HCT116 (cell line): ENCODE measurements around the gene PDRG1. TPM values are rescaled to one million over a fixed set of nuclear protein-coding genes. Genes with fewer than 3 reads are reported as not detected.

ENCODE experiments used
- ATAC-seq: fragments of 200-7000 bp; cut with Tn5 transposase; 2 replicates; pipeline ENCODE4 v1.9.1; 2020; ENCODE audit warnings: mild to moderate bottlenecking, moderate library complexity
- BruUV-seq: library from RNA; stranded (reverse); fragments of 400-500 nt; replicated peaks from 2 replicates; lab custom pipeline; 2021; lab: Mats Ljungman, UMichigan
- CTCF ChIA-PET: fragments of 300-600 bp; sonication (Branson Sonifier 250); formaldehyde crosslinking; loops from one replicate; lab custom pipeline; 2021; ENCODE audit warnings: antibody characterized with exemption; lab: Charles Lee
- POLR2A ChIA-PET: fragments of 300-600, 350-600 bp; sonication (Branson Sonifier 250); formaldehyde crosslinking; loops from one replicate; lab custom pipeline; 2021; ENCODE audit warnings: antibody characterized with exemption; lab: Charles Lee
- RAD21 ChIA-PET, 2 experiments: fragments of 300-600 bp; sonication (Branson Sonifier 250); formaldehyde crosslinking; loops; one replicate each; lab custom pipeline; 2023; ENCODE audit warnings: low total read pairs in 2 of 2; ENCODE audit not compliant: uncharacterized antibody in 2 of 2, unreplicated experiment in 2 of 2, low non-redundant PET in 1 of 2; lab: Charles Lee
- DNase-seq: peaks from one replicate; pipeline ENCODE4 v3.0.0-alpha.2; 2010; ENCODE audit warnings: low read depth, low spot score
- H2AFZ ChIP-seq: fragments of 200-600 bp; shearing (Covaris generic), sonication (generic); 2 replicates; pipeline ENCODE4 v1.6.1; 2017; ENCODE audit warnings: low read depth, mixed run types, mixed read lengths, antibody characterized with exemption, low read length; ENCODE audit not compliant: poor library complexity, severe bottlenecking
- H3K27ac ChIP-seq: 2 replicates; pipeline ENCODE4 v1.5.1; 2012; ENCODE audit warnings: low read depth, low read length
- H3K27me3 ChIP-seq: fragments of 200-600 bp; sonication (generic); 2 replicates; pipeline ENCODE4 v1.6.1; 2016; ENCODE audit warnings: mixed run types, low read length, mixed read lengths; ENCODE audit not compliant: insufficient read depth
- H3K36me3 ChIP-seq, 2 experiments: fragments of 200-500 bp in 1 of 2; fragments of 200-600 bp in 1 of 2; sonication (Bioruptor generic) in 1 of 2; sonication (generic) in 1 of 2; 2 replicates each; pipeline versions ENCODE4 v1.5.1 to v1.6.1; 2014 to 2016; ENCODE audit warnings: low read length in 2 of 2, inconsistent platforms in 1 of 2, mixed read lengths in 1 of 2, mixed run types in 1 of 2; ENCODE audit not compliant: insufficient read depth in 2 of 2, control insufficient read depth in 1 of 2
- H3K4me1 ChIP-seq, 2 experiments: fragments of 200-600 bp in 1 of 2; sonication (generic) in 1 of 2; 2 replicates each; pipeline versions ENCODE4 v1.5.1 to v1.6.1; 2012 to 2017; ENCODE audit warnings: low read length in 2 of 2, inconsistent platforms in 1 of 2, mild to moderate bottlenecking in 1 of 2, mixed read lengths in 1 of 2, mixed run types in 1 of 2, moderate library complexity in 1 of 2; ENCODE audit not compliant: insufficient read depth in 2 of 2, control insufficient read depth in 1 of 2
- H3K4me2 ChIP-seq: fragments of 200-600 bp; sonication (generic); 2 replicates; pipeline ENCODE4 v1.6.1; 2017; ENCODE audit warnings: mixed run types, low read length, mixed read lengths
- H3K4me3 ChIP-seq, 2 experiments: fragments of 200-600 bp in 1 of 2; sonication (generic) in 1 of 2; replicated peaks in 1 of 2; 2 replicates each; pipeline ENCODE4 v1.5.1; 2011 to 2016; ENCODE audit warnings: low read length in 2 of 2, control low read depth in 1 of 2, low read depth in 1 of 2, mild to moderate bottlenecking in 1 of 2, mixed read lengths in 1 of 2, mixed run types in 1 of 2
- H3K79me2 ChIP-seq: fragments of 200-600 bp; sonication (generic); 2 replicates; pipeline ENCODE4 v1.6.1; 2017; ENCODE audit warnings: mild to moderate bottlenecking, mixed run types, low read length, moderate library complexity, mixed read lengths; ENCODE audit not compliant: insufficient read depth
- H3K9ac ChIP-seq: fragments of 200-600 bp; sonication (generic); 2 replicates; pipeline ENCODE4 v1.6.1; 2016; ENCODE audit warnings: low read length, mixed read lengths
- H3K9me2 ChIP-seq: fragments of 200-600 bp; sonication (generic), shearing (Covaris generic); 2 replicates; pipeline ENCODE4 v1.6.1; 2017; ENCODE audit warnings: mixed run types, mild to moderate bottlenecking, moderate library complexity; ENCODE audit not compliant: insufficient read depth
- H3K9me3 ChIP-seq, 2 experiments: fragments of 200-500 bp in 1 of 2; fragments of 200-600 bp in 1 of 2; sonication (Bioruptor generic) in 1 of 2; sonication (generic) in 1 of 2; 2 replicates each; pipeline ENCODE4 v1.6.1; 2014 to 2017; ENCODE audit warnings: low read length in 2 of 2, mixed read lengths in 2 of 2, inconsistent platforms in 1 of 2, low read depth in 1 of 2, mild to moderate bottlenecking in 1 of 2, mixed run types in 1 of 2, moderate library complexity in 1 of 2; ENCODE audit not compliant: control insufficient read depth in 1 of 2, insufficient read depth in 1 of 2
- H4K20me1 ChIP-seq: fragments of 200-600 bp; sonication (generic), shearing (Covaris generic); 2 replicates; pipeline ENCODE4 v1.6.1; 2017; ENCODE audit warnings: mixed run types, mild to moderate bottlenecking, moderate library complexity; ENCODE audit not compliant: insufficient read depth
- CBX3 ChIP-seq: IDR thresholded peaks from 2 replicates; pipeline ENCODE4 v1.6.1; 2012; ENCODE audit warnings: low read depth
- ELF1 ChIP-seq: IDR thresholded peaks from 2 replicates; pipeline ENCODE4 v1.6.1; 2012; ENCODE audit warnings: low read depth, borderline replicate concordance
- EZH2 ChIP-seq: fragments of 200-600 bp; sonication (generic); IDR thresholded peaks from 2 replicates; pipeline ENCODE4 v1.6.1; 2017; ENCODE audit warnings: antibody characterized with exemption, mixed run types
- JUND ChIP-seq: IDR thresholded peaks from 2 replicates; pipeline ENCODE4 v1.6.1; 2012
- TCF7L2 ChIP-seq: IDR thresholded peaks from 2 replicates; pipeline ENCODE4 v1.7.0; 2011; ENCODE audit warnings: borderline replicate concordance, inconsistent platforms; ENCODE audit not compliant: insufficient read depth, insufficient read length; ENCODE audit errors: extremely low read depth
- YY1 ChIP-seq: IDR thresholded peaks from 2 replicates; pipeline ENCODE4 v1.6.1; 2011; ENCODE audit warnings: low read length, low read depth, moderate library complexity, mild to moderate bottlenecking; ENCODE audit not compliant: insufficient replicate concordance; ENCODE audit errors: extremely low read depth
- intact Hi-C: fragments of 100-400 bp; cut with micrococcal nuclease; formaldehyde crosslinking; loops from 2 replicates; pipeline ENCODE4 v1.10.0; 2022
- total RNA-seq: library from RNA; stranded (reverse); gene quantifications from one replicate; pipeline ENCODE4 v1.2.1, GENCODE V29; 2021; ENCODE audit not compliant: unreplicated experiment
- TF ChIP-seq, protein P1 (sequence below), 3 experiments: fragments of 200-600 bp in 1 of 3; sonication (generic) in 1 of 3; IDR thresholded peaks in 2 of 3; conservative IDR thresholded peaks in 1 of 3; 2 replicates each; pipeline ENCODE4 v1.5.1; 2012 to 2017; ENCODE audit warnings: low read depth in 2 of 3, low read length in 2 of 3, antibody characterized with exemption in 1 of 3, borderline replicate concordance in 1 of 3, control low read depth in 1 of 3, mild to moderate bottlenecking in 1 of 3, mixed read lengths in 1 of 3, mixed run types in 1 of 3, moderate library complexity in 1 of 3; ENCODE audit not compliant: insufficient read depth in 1 of 3
- TF ChIP-seq, protein P2 (sequence below): IDR thresholded peaks from 2 replicates; pipeline ENCODE4 v1.6.1; 2012; ENCODE audit warnings: low read depth

Gene PDRG1
- total RNA-seq, 1 experiment from 2014 or later: 18.7 TPM

GRCh38 chr20:31920275-31920855 is 31.5 kb downstream of the PDRG1 start:
- no peaks in the 10 kb centered on the region for H3K9me3 ChIP-seq
- H3K9ac ChIP-seq: no peak overlapping the region
- no peaks in the 10 kb centered on the region for H3K79me2 ChIP-seq
- ChIA-PET CTCF (interaction anchor here (2.0 kb wide), 1 partner anchor 32 kb away, joined by 6 read pairs; the partner anchor contains the start of gene PDRG1), POLR2A (no interaction called here), RAD21 (interaction anchor here in 1 of 2 experiments (0.6 kb wide), 1 partner anchor 67 kb away, joined by 3 read pairs; no protein-coding TSS in a partner anchor)
- DNase-seq: no peak
- H4K20me1 ChIP-seq: no peaks in the 10 kb centered on the region
- no peak for TF ChIP-seq CBX3
- TF ChIP-seq, protein P1, sequence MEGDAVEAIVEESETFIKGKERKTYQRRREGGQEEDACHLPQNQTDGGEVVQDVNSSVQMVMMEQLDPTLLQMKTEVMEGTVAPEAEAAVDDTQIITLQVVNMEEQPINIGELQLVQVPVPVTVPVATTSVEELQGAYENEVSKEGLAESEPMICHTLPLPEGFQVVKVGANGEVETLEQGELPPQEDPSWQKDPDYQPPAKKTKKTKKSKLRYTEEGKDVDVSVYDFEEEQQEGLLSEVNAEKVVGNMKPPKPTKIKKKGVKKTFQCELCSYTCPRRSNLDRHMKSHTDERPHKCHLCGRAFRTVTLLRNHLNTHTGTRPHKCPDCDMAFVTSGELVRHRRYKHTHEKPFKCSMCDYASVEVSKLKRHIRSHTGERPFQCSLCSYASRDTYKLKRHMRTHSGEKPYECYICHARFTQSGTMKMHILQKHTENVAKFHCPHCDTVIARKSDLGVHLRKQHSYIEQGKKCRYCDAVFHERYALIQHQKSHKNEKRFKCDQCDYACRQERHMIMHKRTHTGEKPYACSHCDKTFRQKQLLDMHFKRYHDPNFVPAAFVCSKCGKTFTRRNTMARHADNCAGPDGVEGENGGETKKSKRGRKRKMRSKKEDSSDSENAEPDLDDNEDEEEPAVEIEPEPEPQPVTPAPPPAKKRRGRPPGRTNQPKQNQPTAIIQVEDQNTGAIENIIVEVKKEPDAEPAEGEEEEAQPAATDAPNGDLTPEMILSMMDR (IDR thresholded peaks at IDR 0.05 in 2 of 3, conservative IDR thresholded peaks at IDR 0.05 in 1 of 3; ENCODE audit: borderline replicate concordance in 1 of 3, insufficient read depth in 1 of 3, low read depth in 2 of 3, low read length in 2 of 3): no peak
- TF ChIP-seq YY1: no peak
- H3K4me2 ChIP-seq: no peak overlapping the region
- H3K9me2 ChIP-seq: no peaks in the 10 kb centered on the region
- H2AFZ ChIP-seq: no peak overlapping the region
- BruUV-seq: no TSS peak
- no peaks in the 10 kb centered on the region for H3K4me1 ChIP-seq
- no peaks in the 10 kb centered on the region for H3K27me3 ChIP-seq
- H3K4me3 ChIP-seq: no peak overlapping the region
- intact Hi-C loops: no loop called here
- H3K27ac ChIP-seq: no peak overlapping the region
- peak; percentile 53; the same call in 1 of the 2 replicates for ATAC-seq
- no peaks in the 10 kb centered on the region for H3K36me3 ChIP-seq

GRCh38 chr20:31919410-31920155 is 32.3 kb downstream of the PDRG1 start:
- Histone ChIP-seq H4K20me1 (no peaks in the 10 kb centered on the region), H3K4me2 (no peak overlapping the region), H3K27ac (no peak overlapping the region), H3K79me2 (no peaks in the 10 kb centered on the region), H3K4me3 (no peak overlapping the region), H3K9ac (no peak overlapping the region), H2AFZ (no peak overlapping the region), H3K9me2 (no peaks in the 10 kb centered on the region), H3K9me3 (no peaks in the 10 kb centered on the region), H3K27me3 (no peaks in the 10 kb centered on the region), H3K36me3 (no peaks in the 10 kb centered on the region), H3K4me1 (no peaks in the 10 kb centered on the region)
- ChIA-PET RAD21 (interaction anchor here in 1 of 2 experiments (0.6 kb wide), 1 partner anchor 66 kb away, joined by 3 read pairs; no protein-coding TSS in a partner anchor), POLR2A (no interaction called here), CTCF (interaction anchor here (2.0 kb wide), 1 partner anchor 33 kb away, joined by 6 read pairs; the partner anchor contains the start of gene PDRG1)
- BruUV-seq: no TSS peak
- ATAC-seq (no peak), DNase-seq (no peak)
- intact Hi-C loops: no loop called here
- no peak for TF ChIP-seq TCF7L2
- no peak for TF ChIP-seq YY1
- no peak for TF ChIP-seq JUND
- TF ChIP-seq ELF1: no peak
- TF ChIP-seq EZH2: no peak
- TF ChIP-seq, protein P2, sequence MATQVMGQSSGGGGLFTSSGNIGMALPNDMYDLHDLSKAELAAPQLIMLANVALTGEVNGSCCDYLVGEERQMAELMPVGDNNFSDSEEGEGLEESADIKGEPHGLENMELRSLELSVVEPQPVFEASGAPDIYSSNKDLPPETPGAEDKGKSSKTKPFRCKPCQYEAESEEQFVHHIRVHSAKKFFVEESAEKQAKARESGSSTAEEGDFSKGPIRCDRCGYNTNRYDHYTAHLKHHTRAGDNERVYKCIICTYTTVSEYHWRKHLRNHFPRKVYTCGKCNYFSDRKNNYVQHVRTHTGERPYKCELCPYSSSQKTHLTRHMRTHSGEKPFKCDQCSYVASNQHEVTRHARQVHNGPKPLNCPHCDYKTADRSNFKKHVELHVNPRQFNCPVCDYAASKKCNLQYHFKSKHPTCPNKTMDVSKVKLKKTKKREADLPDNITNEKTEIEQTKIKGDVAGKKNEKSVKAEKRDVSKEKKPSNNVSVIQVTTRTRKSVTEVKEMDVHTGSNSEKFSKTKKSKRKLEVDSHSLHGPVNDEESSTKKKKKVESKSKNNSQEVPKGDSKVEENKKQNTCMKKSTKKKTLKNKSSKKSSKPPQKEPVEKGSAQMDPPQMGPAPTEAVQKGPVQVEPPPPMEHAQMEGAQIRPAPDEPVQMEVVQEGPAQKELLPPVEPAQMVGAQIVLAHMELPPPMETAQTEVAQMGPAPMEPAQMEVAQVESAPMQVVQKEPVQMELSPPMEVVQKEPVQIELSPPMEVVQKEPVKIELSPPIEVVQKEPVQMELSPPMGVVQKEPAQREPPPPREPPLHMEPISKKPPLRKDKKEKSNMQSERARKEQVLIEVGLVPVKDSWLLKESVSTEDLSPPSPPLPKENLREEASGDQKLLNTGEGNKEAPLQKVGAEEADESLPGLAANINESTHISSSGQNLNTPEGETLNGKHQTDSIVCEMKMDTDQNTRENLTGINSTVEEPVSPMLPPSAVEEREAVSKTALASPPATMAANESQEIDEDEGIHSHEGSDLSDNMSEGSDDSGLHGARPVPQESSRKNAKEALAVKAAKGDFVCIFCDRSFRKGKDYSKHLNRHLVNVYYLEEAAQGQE: no peak
